Fibroblast of skin of right quadriceps (primary cell): ENCODE data around the gene GTF3C1.
A peak's percentile ranks its signal among the peaks of the same experiment; 100 is the strongest.

Source experiments
- DNase-seq: peaks from one replicate; pipeline ENCODE4 v3.0.0-alpha.2; 2013

Gene GTF3C1

GRCh38 chr16:27517664-27518063 lies 32.0 kb downstream of the GTF3C1 start:
- no peak for DNase-seq

GRCh38 chr16:27516365-27516764 lies 33.3 kb downstream of the GTF3C1 start:
- DNase-seq = no peak

- peak; percentile 9 for DNase-seq
Measured at GRCh38 chr16:27515874-27516353, 33.8 kb downstream of the GTF3C1 start.

- DNase-seq = no peak
Measured at GRCh38 chr16:27514806-27515205, 34.9 kb downstream of the GTF3C1 start.

- DNase-seq = no peak
Measured at GRCh38 chr16:27511657-27512448, 37.9 kb downstream of the GTF3C1 start.

- no peak for DNase-seq
Measured at GRCh38 chr16:27508476-27508875, 41.2 kb downstream of the GTF3C1 start.

GRCh38 chr16:27506771-27507170 lies 42.9 kb downstream of the GTF3C1 start:
- DNase-seq = no peak

- DNase-seq = no peak
Measured at GRCh38 chr16:27505297-27506236, 44.1 kb downstream of the GTF3C1 start.

- no peak for DNase-seq
Measured at GRCh38 chr16:27503662-27504061, 46.1 kb downstream of the GTF3C1 start.

GRCh38 chr16:27500801-27501200 lies 48.9 kb downstream of the GTF3C1 start:
- no peak for DNase-seq

GRCh38 chr16:27499659-27500055 lies 50.1 kb downstream of the GTF3C1 start:
- DNase-seq = no peak

- no peak for DNase-seq
Measured at GRCh38 chr16:27498916-27499658, 50.6 kb downstream of the GTF3C1 start.

GRCh38 chr16:27498031-27498825 lies 51.5 kb downstream of the GTF3C1 start:
- no peak for DNase-seq

- peak; percentile 92 for DNase-seq
Measured at GRCh38 chr16:27495191-27495590, 54.5 kb downstream of the GTF3C1 start.

GRCh38 chr16:27492588-27492979 lies 57.1 kb downstream of the GTF3C1 start:
- no peak for DNase-seq

GRCh38 chr16:27491894-27492587 lies 57.7 kb downstream of the GTF3C1 start:
- DNase-seq = no peak

GRCh38 chr16:27489906-27490305 lies 59.8 kb downstream of the GTF3C1 start:
- DNase-seq = no peak

- DNase-seq = no peak
Measured at GRCh38 chr16:27489421-27489820, 60.3 kb downstream of the GTF3C1 start.

GRCh38 chr16:27486760-27487159 lies 63.0 kb downstream of the GTF3C1 start:
- no peak for DNase-seq

- DNase-seq = no peak
Measured at GRCh38 chr16:27486344-27486743, 63.4 kb downstream of the GTF3C1 start.

- no peak for DNase-seq
Measured at GRCh38 chr16:27485811-27486210, 63.9 kb downstream of the GTF3C1 start.

GRCh38 chr16:27485126-27485525 lies 64.6 kb downstream of the GTF3C1 start:
- no peak for DNase-seq
